HG02798 (cell line): ENCODE measurements around the gene NSUN6.
A peak's percentile ranks its signal among the peaks of the same experiment; 100 is the strongest.

Experiments used
- ATAC-seq: cut with Tn5 transposase; IDR thresholded peaks from one replicate; pipeline ENCODE4 v1.9.1; 2021; ENCODE audit warnings: mild to moderate bottlenecking; ENCODE audit not compliant: unreplicated experiment, poor library complexity

The NSUN6 gene

GRCh38 chr10:18508587-18508986, 142.8 kb downstream of the NSUN6 start:
- ATAC-seq = no peak

DNA sequence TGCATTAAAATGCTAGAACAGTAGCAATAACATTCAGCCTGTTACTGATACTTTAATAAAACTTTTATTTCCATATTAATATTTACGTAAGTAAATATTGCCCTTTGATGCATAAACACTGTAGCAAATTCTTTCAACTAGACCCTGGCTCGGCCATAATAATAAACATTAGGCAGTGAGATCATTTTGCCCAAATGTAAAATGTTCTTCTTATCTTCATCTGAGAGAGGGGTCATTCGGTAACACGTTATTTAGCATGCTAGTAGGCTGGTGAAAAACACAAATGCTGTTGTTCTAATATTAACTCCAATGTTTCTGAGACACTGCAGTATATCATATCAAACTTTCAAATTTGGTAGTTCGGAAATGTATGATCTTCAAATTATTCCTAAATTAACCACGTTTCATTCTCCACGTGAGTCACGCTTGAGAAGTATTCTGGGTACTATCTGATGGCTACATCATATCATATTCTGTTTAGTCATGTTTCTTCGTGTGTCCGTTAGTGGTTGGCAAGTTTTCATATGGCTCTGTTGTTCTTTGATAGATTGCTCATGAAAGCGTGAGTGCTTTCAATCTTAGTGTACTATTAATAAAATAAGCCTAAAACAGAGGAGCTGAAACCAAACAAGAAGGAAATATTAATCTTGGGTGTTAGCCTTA, 145.8 kb downstream of the NSUN6 start:
- no peak for ATAC-seq

- no peak for ATAC-seq
Measured at GRCh38 chr10:18504161-18504560, 147.2 kb downstream of the NSUN6 start.

DNA sequence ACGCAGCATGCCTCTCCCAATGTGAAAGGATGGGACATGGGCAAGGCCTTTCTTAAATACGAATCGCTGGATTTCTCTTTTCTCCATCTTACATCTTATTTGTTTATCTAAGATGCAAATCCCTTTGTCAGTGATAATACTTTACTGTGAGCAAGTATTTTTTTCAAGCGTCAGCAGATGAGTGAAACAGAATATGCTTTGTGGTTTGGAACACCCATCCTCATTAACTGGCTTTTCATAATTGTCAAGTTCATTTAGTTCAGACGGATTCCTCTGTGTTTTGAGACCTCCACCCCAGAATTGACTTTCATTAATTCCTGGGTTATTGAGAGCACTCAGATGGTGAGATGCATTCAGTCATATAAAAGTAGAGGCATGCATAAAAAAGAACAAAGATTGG, 149.8 kb downstream of the NSUN6 start:
- peak; percentile 6 for ATAC-seq

GRCh38 chr10:18501198-18501597, 150.2 kb downstream of the NSUN6 start:
- peak; percentile 98 for ATAC-seq

- no peak for ATAC-seq
Measured at GRCh38 chr10:18500576-18500975, 150.8 kb downstream of the NSUN6 start.

- no peak for ATAC-seq
Measured at GRCh38 chr10:18498998-18499397, 152.4 kb downstream of the NSUN6 start.

- ATAC-seq = no peak
Measured at GRCh38 chr10:18497806-18498369, 153.5 kb downstream of the NSUN6 start.
